Heart left ventricle (tissue), 16 donors: ENCODE measurements around the gene HSD11B2. TPM values are rescaled to one million over a fixed set of nuclear protein-coding genes. Genes with fewer than 3 reads are reported as not detected.

Experiments
- ATAC-seq, 4 donors: fragments of 200-7000 bp; cut with Tn5 transposase; one replicate each; pipeline ENCODE4 v1.9.1; 2020 to 2022; ENCODE audit warnings: moderate library complexity in 4 of 4, mild to moderate bottlenecking in 3 of 4, moderate number of reproducible peaks in 1 of 4
- DNase-seq, 5 donors: peaks; one replicate each; pipeline ENCODE4 v3.0.0-alpha.2; 2020
- H3K27ac ChIP-seq, 12 donors: fragments of 200-600 bp; sonication (generic) in 4 of 12; one replicate each; pipeline versions ENCODE4 v1.5.0 to v1.8.0; 2016 to 2022; ENCODE audit warnings: mild to moderate bottlenecking in 2 of 12
- H3K27me3 ChIP-seq, 9 donors: fragments of 200-600 bp; sonication (generic) in 2 of 9; one replicate each; pipeline versions ENCODE4 v1.5.1 to v1.8.0; 2016 to 2022; ENCODE audit warnings: mild to moderate bottlenecking in 3 of 9
- H3K36me3 ChIP-seq, 9 donors: fragments of 200-600 bp; sonication (generic) in 2 of 9; one replicate each; pipeline versions ENCODE4 v1.5.0 to v1.8.0; 2018 to 2022; ENCODE audit warnings: mild to moderate bottlenecking in 2 of 9
- H3K4me1 ChIP-seq, 12 donors: fragments of 200-600 bp; sonication (generic) in 4 of 12; one replicate each; pipeline versions ENCODE4 v1.5.0 to v1.8.0; 2016 to 2022; ENCODE audit warnings: mild to moderate bottlenecking in 3 of 12
- H3K4me3 ChIP-seq, 12 donors: fragments of 200-600 bp; sonication (generic) in 4 of 12; one replicate each; pipeline versions ENCODE4 v1.5.0 to v1.8.0; 2017 to 2022; ENCODE audit warnings: mild to moderate bottlenecking in 9 of 12, moderate library complexity in 4 of 12
- H3K9me3 ChIP-seq, 12 donors: fragments of 200-600 bp; sonication (generic) in 4 of 12; one replicate each; pipeline versions ENCODE4 v1.5.0 to v1.8.0; 2016 to 2022; ENCODE audit warnings: mild to moderate bottlenecking in 1 of 12
- POLR2A ChIP-seq, 2 donors: fragments of 450-650 bp; IDR thresholded peaks; one replicate each; pipeline ENCODE4 v1.6.1; 2017; ENCODE audit warnings: antibody characterized with exemption in 2 of 2, mild to moderate bottlenecking in 2 of 2, moderate library complexity in 2 of 2
- WGBS, 4 donors: extraction: QIAGEN DNeasy Blood & Tissue Kit in 2 of 4; methylation state at CpG; one replicate each; pipeline versions ENCODE4 v1.1.5 to v1.1.7; 2013 to 2018; 5-methylcytosine and 5-hydroxymethylcytosine counted together
- intact Hi-C, 10 donors: fragments of 100-400 bp; cut with DNase I; formaldehyde crosslinking; loops; one replicate each; pipeline versions ENCODE4 v1.11.1 to v1.14.2; 2022
- polyA plus RNA-seq, 2 donors: library from polyadenylated mRNA; stranded (reverse); fragments of 200-250 nt; gene quantifications; one replicate each; pipeline ENCODE4 v1.2.3, GENCODE V29; 2013
- total RNA-seq, 9 donors: library from RNA; depleted of rRNA in 2 of 9; stranded (reverse); fragments of >200 nt in 2 of 9; fragmentation: NEBNext Ultra II Directional in 3 of 9; extraction: Animal tissue kit (Norgen Biotek cat#: 25700) in 3 of 9; gene quantifications; one replicate each; pipeline versions ENCODE4 v1.1.0 to v1.2.4, GENCODE V29; 2016 to 2023
- TF ChIP-seq, protein P1 (sequence below), 12 donors: fragments of 200-600 bp; sonication (generic) in 4 of 12; IDR thresholded peaks; one replicate each; pipeline versions ENCODE4 v1.5.0 to v1.8.0; 2018 to 2022; ENCODE audit warnings: antibody characterized with exemption in 12 of 12, mild to moderate bottlenecking in 5 of 12
- donor health status: ischemic (EF 13 %, LVEDD 7.1; RV severe dilation, severe dysfunction).
- donor health status: healthy with polysubstance abuse.
- donor health status: DM: no; HTN: yes; CAD: no.
- donor health status: DM: no; HTN: no; CAD: no.
- donor health status: ischemic (EF 25% LVEDD 6.9; RV normal size, moderate dysfunction).
- donor health status: ischemic (EF 25% LVEDD 5.7; RV mildly dilated, moderate dysfunction).
- donor health status: healthy.
- donor health status: DM: yes; HTN: yes; CAD: no.
- donor health status: ischemic (EF 35%, LVEDD 5.7; RV mildly dilated, moderate dysfunction).
- donor health status: nonischemic (EF 11% LVEDD 7.7; RV severe dilation, severe dysfunction).
- donor health status: DM: yes; HTN: yes; CAD: no.
- donor health status: PGD.
- donor health status: ischemic (EF 29% LVEDD 5.4; RV normal size, mild dysfunction).
- donor health status: nonischemic (EF 23%, LVEDD 6.1; RV moderate dilation, normal function).

The HSD11B2 gene
- total and polyA plus RNA-seq, 11 donors, result 0.15 to 1.00 (median 0.39) TPM; not detected in 1

DNA sequence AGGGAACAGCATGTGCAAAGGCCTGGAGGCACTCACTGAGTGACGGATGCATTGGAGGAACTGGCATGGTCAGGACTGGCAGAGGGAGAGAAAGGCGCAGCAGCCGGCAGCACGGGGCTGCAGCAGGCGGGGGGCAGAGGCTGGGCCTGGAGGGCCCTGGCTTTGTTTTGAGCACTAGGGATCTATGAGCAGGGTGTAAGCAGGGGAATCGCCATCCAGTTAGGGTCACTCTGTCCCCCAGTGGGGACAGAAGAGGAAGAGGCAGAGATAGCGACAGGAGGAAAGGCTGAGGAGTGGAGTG lies 14.2 kb downstream of the HSD11B2 start:
- peak overlapping the region in 6 of 12 donors; percentile 14 to 67 (median 54) for H3K27ac ChIP-seq
- ATAC-seq (no peak), DNase-seq (no peak)
- H3K9me3 ChIP-seq, result no peaks in the 10 kb centered on the region
- no peak overlapping the region for H3K4me3 ChIP-seq
- WGBS, 4 donors, result 80 to 86% (median 85%) methylated on average over 7 of the region's 7 CpGs
- peaks cover 0 to 75% (median 3%) of the 10 kb centered on the region in 9 donors for H3K36me3 ChIP-seq
- H3K27me3 ChIP-seq, result no peaks in the 10 kb centered on the region
- TF ChIP-seq, protein P1, sequence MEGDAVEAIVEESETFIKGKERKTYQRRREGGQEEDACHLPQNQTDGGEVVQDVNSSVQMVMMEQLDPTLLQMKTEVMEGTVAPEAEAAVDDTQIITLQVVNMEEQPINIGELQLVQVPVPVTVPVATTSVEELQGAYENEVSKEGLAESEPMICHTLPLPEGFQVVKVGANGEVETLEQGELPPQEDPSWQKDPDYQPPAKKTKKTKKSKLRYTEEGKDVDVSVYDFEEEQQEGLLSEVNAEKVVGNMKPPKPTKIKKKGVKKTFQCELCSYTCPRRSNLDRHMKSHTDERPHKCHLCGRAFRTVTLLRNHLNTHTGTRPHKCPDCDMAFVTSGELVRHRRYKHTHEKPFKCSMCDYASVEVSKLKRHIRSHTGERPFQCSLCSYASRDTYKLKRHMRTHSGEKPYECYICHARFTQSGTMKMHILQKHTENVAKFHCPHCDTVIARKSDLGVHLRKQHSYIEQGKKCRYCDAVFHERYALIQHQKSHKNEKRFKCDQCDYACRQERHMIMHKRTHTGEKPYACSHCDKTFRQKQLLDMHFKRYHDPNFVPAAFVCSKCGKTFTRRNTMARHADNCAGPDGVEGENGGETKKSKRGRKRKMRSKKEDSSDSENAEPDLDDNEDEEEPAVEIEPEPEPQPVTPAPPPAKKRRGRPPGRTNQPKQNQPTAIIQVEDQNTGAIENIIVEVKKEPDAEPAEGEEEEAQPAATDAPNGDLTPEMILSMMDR (IDR thresholded peaks at IDR 0.05), result no peak
- no peak for TF ChIP-seq POLR2A (IDR thresholded peaks at IDR 0.05)
- H3K4me1 ChIP-seq, result peaks cover 20 to 95% (median 79%) of the 10 kb centered on the region in 12 donors
- intact Hi-C loops, result no loop called here

GRCh38 chr16:67445441-67445912 lies 14.6 kb downstream of the HSD11B2 start:
- no peak for TF ChIP-seq POLR2A (IDR thresholded peaks at IDR 0.05)
- TF ChIP-seq, protein P1 (IDR thresholded peaks at IDR 0.05), result peak in 4 of 12 donors; percentile 6 to 26 (median 15)
- Histone ChIP-seq H3K27ac (peak overlapping the region in 9 of 12 donors; percentile 10 to 67 (median 55)), H3K27me3 (no peaks in the 10 kb centered on the region), H3K4me1 (peaks cover 20 to 99% (median 82%) of the 10 kb centered on the region in 12 donors), H3K9me3 (no peaks in the 10 kb centered on the region), H3K36me3 (peaks cover 0 to 72% (median 3%) of the 10 kb centered on the region in 9 donors), H3K4me3 (no peak overlapping the region)
- DNase-seq, result peak in 4 of 5 donors; percentile 34 to 72 (median 58)
- 32 to 57% (median 45%) methylated on average over 2 to 3 of the region's 3 CpGs; no CpG with 5 or more reads in 1 of the 4 donors for WGBS, 4 donors
- ATAC-seq, result peak; percentile 8 to 36 (median 26)
- intact Hi-C loops, result no loop called here

GRCh38 chr16:67445913-67446907 lies 15.3 kb downstream of the HSD11B2 start:
- intact Hi-C loops, result no loop called here
- Histone ChIP-seq H3K4me1 (peaks cover 20 to 100% (median 88%) of the 10 kb centered on the region in 12 donors), H3K4me3 (no peak overlapping the region), H3K36me3 (peaks cover 0 to 70% (median 4%) of the 10 kb centered on the region in 9 donors), H3K27ac (peak overlapping the region in 11 of 12 donors; percentile 10 to 67 (median 55)), H3K27me3 (no peaks in the 10 kb centered on the region), H3K9me3 (no peaks in the 10 kb centered on the region)
- ATAC-seq (peak in 2 of 4 donors; percentile 24 to 37), DNase-seq (peak; percentile 57 to 80 (median 74))
- WGBS, 4 donors, result 56 to 67% (median 64%) methylated on average over 9 to 12 of the region's 12 CpGs
- TF ChIP-seq, protein P1 (IDR thresholded peaks at IDR 0.05), result peak in 1 of 12 donors; percentile 3
- no peak for TF ChIP-seq POLR2A (IDR thresholded peaks at IDR 0.05)

DNA sequence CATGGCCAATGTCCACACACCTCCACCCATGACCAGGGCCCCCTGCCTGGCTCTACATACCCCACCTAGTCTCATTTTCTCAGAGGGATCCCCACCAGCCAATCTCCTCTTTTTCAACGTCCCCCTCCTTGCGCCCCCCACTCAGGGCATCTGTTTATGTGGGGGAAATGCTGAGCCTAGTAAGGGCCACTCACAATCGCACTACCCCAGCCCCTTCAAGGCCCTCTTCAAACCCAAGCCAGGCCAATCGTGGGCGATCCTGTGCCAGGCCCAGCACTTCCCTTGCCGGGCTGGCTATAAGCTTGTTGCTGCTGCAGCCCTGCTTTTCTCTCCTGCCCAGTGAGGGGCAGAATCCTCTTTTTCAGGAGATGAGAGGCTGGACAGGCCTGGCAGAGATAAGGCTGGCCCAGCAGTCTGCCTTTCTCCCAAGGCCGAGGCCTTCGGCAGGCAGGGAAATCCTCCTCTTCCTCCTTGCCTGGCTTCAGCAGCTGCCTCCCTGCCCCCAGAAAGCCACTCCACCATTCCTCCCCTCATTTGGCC lies 16.1 kb downstream of the HSD11B2 start:
- no peak overlapping the region for H3K4me3 ChIP-seq
- peaks cover 20 to 100% (median 84%) of the 10 kb centered on the region in 12 donors for H3K4me1 ChIP-seq
- WGBS, 4 donors, result 72 to 80% (median 76%) methylated on average over 8 of the region's 8 CpGs
- intact Hi-C loops, result no loop called here
- DNase-seq (no peak), ATAC-seq (no peak)
- H3K36me3 ChIP-seq, result peaks cover 0 to 70% (median 10%) of the 10 kb centered on the region in 9 donors
- no peaks in the 10 kb centered on the region for H3K9me3 ChIP-seq
- H3K27ac ChIP-seq, result peak overlapping the region in 8 of 12 donors; percentile 6 to 67 (median 50)
- no peaks in the 10 kb centered on the region for H3K27me3 ChIP-seq
- TF ChIP-seq, protein P1 (IDR thresholded peaks at IDR 0.05), result no peak
- TF ChIP-seq POLR2A (IDR thresholded peaks at IDR 0.05), result no peak
